GM12878 (cell line): ENCODE results near the gene HMCN2. TPM values are rescaled to one million over a fixed set of nuclear protein-coding genes. Genes with fewer than 3 reads are reported as not detected.

Experiments
- ATF3 ChIP-seq: IDR thresholded peaks from 2 replicates; pipeline ENCODE4 v1.6.1; 2011; ENCODE audit warnings: low read depth, mild to moderate bottlenecking, low read length, moderate library complexity, borderline replicate concordance; ENCODE audit errors: extremely low read depth
- CHD1 ChIP-seq: IDR thresholded peaks from 2 replicates; pipeline ENCODE4 v1.6.1; 2012; ENCODE audit warnings: low read depth, low read length, improper control_type of control experiment
- EZH2 ChIP-seq: IDR thresholded peaks from 2 replicates; pipeline ENCODE4 v1.6.1; 2012; ENCODE audit warnings: low read depth, mild to moderate bottlenecking, control low read depth, inconsistent platforms, low read length, borderline replicate concordance; ENCODE audit not compliant: control insufficient read depth
- KDM1A ChIP-seq: fragments of 200-600 bp; sonication (generic); IDR thresholded peaks from 2 replicates; pipeline ENCODE4 v1.6.1; 2016; ENCODE audit warnings: borderline replicate concordance
- KLF5 ChIP-seq: fragments of 450-650 bp; IDR thresholded peaks from 2 replicates; pipeline ENCODE4 v1.6.1; 2014; ENCODE audit warnings: mild to moderate bottlenecking; ENCODE audit not compliant: partially characterized antibody
- MLLT1 ChIP-seq: fragments of 450-650 bp; IDR thresholded peaks from 2 replicates; pipeline ENCODE4 v1.6.1; 2016; ENCODE audit warnings: mild to moderate bottlenecking
- POLR2A ChIP-seq: IDR thresholded peaks from 2 replicates; pipeline ENCODE4 v1.6.1; 2011; ENCODE audit warnings: low read depth, mild to moderate bottlenecking, low read length
- POLR2AphosphoS2 ChIP-seq: IDR thresholded peaks from 2 replicates; pipeline ENCODE4 v1.6.1; 2011; ENCODE audit warnings: low read depth, mild to moderate bottlenecking, low read length, improper control_type of control experiment, moderate library complexity
- TARDBP ChIP-seq: IDR thresholded peaks from 2 replicates; pipeline ENCODE4 v1.6.1; 2016; ENCODE audit warnings: borderline replicate concordance
- ZBTB4 ChIP-seq: fragments of 450-650 bp; formaldehyde crosslinking; IDR thresholded peaks from 2 replicates; pipeline ENCODE4 v1.4.0; 2022; ENCODE audit warnings: mild to moderate bottlenecking, moderate library complexity
- polyA plus RNA-seq, 11 experiments: library from polyadenylated mRNA; depleted of rRNA in 4 of 11; unstranded in 6 of 11; stranded (reverse) in 5 of 11; fragments of >200 nt; fragmentation: Nextera tagmentation in 4 of 11; fragmentation: Illumina TruSeq in 1 of 11; extraction: Ambion mirVana in 4 of 11; extraction: Trizol in 1 of 11; gene quantifications; 1 replicate in 1 of 11; 2 replicates in 10 of 11; pipeline versions ENCODE4 v1.2.1 to v1.2.3, GENCODE V29; 2011 to 2016; ENCODE audit warnings: inconsistent platforms in 2 of 11, missing spikeins in 2 of 11, low read depth in 1 of 11
- total RNA-seq, 4 experiments: library from RNA; depleted of rRNA in 3 of 4; stranded (reverse); fragments of >200 nt in 3 of 4; fragmentation: Illumina TruSeq in 1 of 4; extraction: Trizol in 1 of 4; gene quantifications; 2 replicates each; pipeline versions ENCODE4 v1.2.1 to v1.2.3, GENCODE V29; 2013 to 2021

HMCN2 gene
- total and polyA plus RNA-seq, 10 of the 15 experiments (the other 5 are each of a cell fraction or from before 2014, with no cell fraction given), result 0.04 TPM; not detected in 9

- TF ChIP-seq MLLT1 (no peak), POLR2A (no peak), POLR2AphosphoS2 (no peak), CHD1 (no peak), ZBTB4 (CRISPR knock-in tag) (no peak), KDM1A (no peak), TARDBP (no peak), KLF5 (no peak), EZH2 (no peak), ATF3 (no peak)
Observed at GRCh38 chr9:130411566-130411915, 146.0 kb downstream of the HMCN2 start (continued).
